Measurements from ENCODE around the gene ABLIM2. TPM values are rescaled to one million over a fixed set of nuclear protein-coding genes. Genes with fewer than 3 reads are reported as not detected.

The ABLIM2 gene
- total RNA-seq, 2 donors from 2014 or later: 6.0 to 20.8 TPM

- WGBS, 2 donors: 96 to 97% methylated on average over 2 of the region's 2 CpGs
- no peaks in the 10 kb centered on the region for H3K4me1 ChIP-seq
- DNase-seq (no peak), ATAC-seq (no peak)
- no peaks in the 10 kb centered on the region for H3K36me3 ChIP-seq (replicated peaks in 1 of 2; ENCODE audit: insufficient read depth in 1 of 2, low read depth in 2 of 2)
- intact Hi-C loops (cut with DNase I): no loop called here
- no peak for TF ChIP-seq POLR2A (IDR thresholded peaks at IDR 0.05)
- no peak for TF ChIP-seq CTCF (IDR thresholded peaks at IDR 0.05)
- no peaks in the 10 kb centered on the region for H3K27me3 ChIP-seq
- no peak overlapping the region for H3K27ac ChIP-seq
- H3K4me3 ChIP-seq: no peak overlapping the region
- no peaks in the 10 kb centered on the region for H3K9me3 ChIP-seq
Measured at GRCh38 chr4:8093587-8094274, 64.9 kb downstream of the ABLIM2 start.

DNA sequence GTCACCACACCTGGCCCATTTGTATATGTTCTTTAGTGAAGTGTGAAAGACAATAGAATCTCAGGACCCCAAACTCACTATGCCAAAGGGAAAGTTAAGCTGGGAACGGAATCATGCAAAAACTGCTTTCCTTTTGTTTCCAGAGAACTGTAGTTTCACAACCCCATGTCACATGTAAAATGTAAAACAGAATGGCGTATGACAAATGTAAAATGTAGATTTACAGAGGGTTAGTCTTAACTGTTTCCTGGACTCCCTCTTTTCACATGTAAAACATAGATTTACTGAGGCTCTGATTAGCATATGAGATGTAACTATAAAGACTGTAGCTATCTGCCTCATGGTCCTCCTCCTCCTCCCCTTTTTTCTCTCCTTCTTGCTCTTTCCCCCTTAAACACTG, 66.3 kb downstream of the ABLIM2 start:
- Histone ChIP-seq H3K36me3 (replicated peaks in 1 of 2; ENCODE audit: insufficient read depth in 1 of 2, low read depth in 2 of 2) (no peaks in the 10 kb centered on the region), H3K9me3 (no peaks in the 10 kb centered on the region), H3K4me1 (no peaks in the 10 kb centered on the region), H3K27me3 (no peaks in the 10 kb centered on the region), H3K27ac (no peak overlapping the region), H3K4me3 (no peak overlapping the region)
- DNase-seq: no peak
- intact Hi-C loops (cut with DNase I): no loop called here
- ATAC-seq: no peak
- TF ChIP-seq CTCF (IDR thresholded peaks at IDR 0.05) (no peak), POLR2A (IDR thresholded peaks at IDR 0.05) (no peak)
- 96 to 98% methylated on average over 2 of the region's 2 CpGs for WGBS, 2 donors

GRCh38 chr4:8090744-8091301, 67.8 kb downstream of the ABLIM2 start:
- Histone ChIP-seq H3K27me3 (no peaks in the 10 kb centered on the region), H3K36me3 (replicated peaks in 1 of 2; ENCODE audit: insufficient read depth in 1 of 2, low read depth in 2 of 2) (no peaks in the 10 kb centered on the region), H3K4me1 (no peaks in the 10 kb centered on the region), H3K4me3 (no peak overlapping the region), H3K9me3 (no peaks in the 10 kb centered on the region), H3K27ac (no peak overlapping the region)
- WGBS, 2 donors: 86% methylated on average over 12 of the region's 12 CpGs
- no peak for DNase-seq
- intact Hi-C loops (cut with DNase I): no loop called here
- ATAC-seq: no peak
- TF ChIP-seq POLR2A (IDR thresholded peaks at IDR 0.05) (no peak), CTCF (IDR thresholded peaks at IDR 0.05) (no peak)

DNA sequence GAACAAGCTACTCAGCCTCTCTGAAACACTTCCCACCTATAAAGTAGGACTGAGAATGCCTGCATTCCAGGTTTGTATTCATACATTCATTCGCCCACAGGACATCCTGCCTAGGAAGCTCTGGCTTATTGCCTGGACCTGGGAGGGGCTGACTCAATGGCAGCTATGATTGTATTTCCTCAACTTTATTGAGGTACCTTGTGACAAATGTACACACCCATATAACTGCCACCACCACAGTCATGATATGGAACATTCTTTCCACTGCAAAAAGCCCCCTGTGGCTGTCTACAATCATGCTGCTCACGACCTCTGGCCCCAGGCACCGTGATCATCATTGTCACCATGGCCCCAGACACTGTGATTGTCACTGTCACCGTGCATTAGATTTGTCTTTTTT, 68.3 kb downstream of the ABLIM2 start:
- Histone ChIP-seq H3K4me3 (no peak overlapping the region), H3K4me1 (no peaks in the 10 kb centered on the region), H3K27ac (no peak overlapping the region), H3K27me3 (no peaks in the 10 kb centered on the region), H3K9me3 (no peaks in the 10 kb centered on the region), H3K36me3 (replicated peaks in 1 of 2; ENCODE audit: insufficient read depth in 1 of 2, low read depth in 2 of 2) (no peaks in the 10 kb centered on the region)
- ATAC-seq: no peak
- DNase-seq: no peak
- WGBS, 2 donors: 68 to 69% methylated on average over 4 of the region's 4 CpGs
- intact Hi-C loops (cut with DNase I): no loop called here
- TF ChIP-seq POLR2A (IDR thresholded peaks at IDR 0.05): no peak

GRCh38 chr4:8089862-8090261, 68.8 kb downstream of the ABLIM2 start:
- Histone ChIP-seq H3K36me3 (replicated peaks in 1 of 2; ENCODE audit: insufficient read depth in 1 of 2, low read depth in 2 of 2) (no peaks in the 10 kb centered on the region), H3K4me3 (no peak overlapping the region), H3K27ac (no peak overlapping the region), H3K4me1 (no peaks in the 10 kb centered on the region), H3K9me3 (no peaks in the 10 kb centered on the region), H3K27me3 (no peaks in the 10 kb centered on the region)
- intact Hi-C loops (cut with DNase I): no loop called here
- DNase-seq: no peak
- TF ChIP-seq CTCF (IDR thresholded peaks at IDR 0.05) (no peak), POLR2A (IDR thresholded peaks at IDR 0.05) (no peak)
- WGBS, 2 donors: 88 to 91% methylated on average over 2 to 7 of the region's 7 CpGs
- no peak for ATAC-seq

All from body of pancreas (tissue), 4 donors.